ENCODE measurements around the gene RPL32. TPM values are rescaled to one million over a fixed set of nuclear protein-coding genes. Genes with fewer than 3 reads are reported as not detected.
A peak's percentile ranks its signal among the peaks of the same experiment; 100 is the strongest.

The RPL32 gene
- total RNA-seq, 1 experiment from 2014 or later = 1,643 TPM

- POLR2A ChIA-PET = interaction anchor here (0.5 to 0.6 kb wide), 2 partner anchors 221 to 536 kb away, joined by 3 to 8 read pairs; no protein-coding TSS in a partner anchor
- H3K27ac Mint-ChIP-seq = no peak overlapping the region
Measured at GRCh38 chr3:12799525-12800440, 41.6 kb downstream of the RPL32 start.

GRCh38 chr3:12798559-12799179 is 42.7 kb downstream of the RPL32 start:
- H3K9me3 Mint-ChIP-seq = no peaks in the 10 kb centered on the region
- DNase-seq (ENCODE audit: low spot score) (no peak), ATAC-seq (no peak)
- peak; percentile 45; the same call in 1 of the 2 replicates for TF ChIP-seq ZNF423 (CRISPR knock-in tag; IDR thresholded peaks at IDR 0.05)
- TF ChIP-seq ZNF512 (CRISPR knock-in tag; IDR thresholded peaks at IDR 0.05; ENCODE audit: borderline replicate concordance) = no peak
- no peak for TF ChIP-seq GTF2I (CRISPR knock-in tag; conservative IDR thresholded peaks at IDR 0.05)
- TF ChIP-seq PRRX2 (CRISPR knock-in tag; IDR thresholded peaks at IDR 0.05) = no peak
- peaks cover 20% of the 10 kb centered on the region for H3K4me1 Mint-ChIP-seq
- H3K4me3 Mint-ChIP-seq = no peak overlapping the region
- CTCF ChIA-PET = interaction anchor here (1.3 to 5.8 kb wide), 3 partner anchors 10 to 32 kb away, joined by 4 to 62 read pairs (median 16); no protein-coding TSS in a partner anchor
- H3K27me3 Mint-ChIP-seq (ENCODE audit: low read depth) = no peaks in the 10 kb centered on the region; the same call in 1 of the 2 replicates
- POLR2A ChIA-PET = interaction anchor here (0.6 kb wide), 1 partner anchor 220 kb away, joined by 8 read pairs; no protein-coding TSS in a partner anchor
- H3K27ac Mint-ChIP-seq = no peak overlapping the region
- peaks cover 4% of the 10 kb centered on the region; the same call in 1 of the 2 replicates for H3K36me3 Mint-ChIP-seq

More at GRCh38 chr3:12799525-12800440, 41.6 kb downstream of the RPL32 start:
- ATAC-seq (no peak), DNase-seq (ENCODE audit: low spot score) (no peak)
- H3K9me3 Mint-ChIP-seq = no peaks in the 10 kb centered on the region
- no peak for TF ChIP-seq RELA (CRISPR knock-in tag; IDR thresholded peaks at IDR 0.05; ENCODE audit: borderline replicate concordance)
- TF ChIP-seq TEAD4 (CRISPR knock-in tag; IDR thresholded peaks at IDR 0.05) = no peak
- H3K4me1 Mint-ChIP-seq = peaks cover 16% of the 10 kb centered on the region
- CTCF ChIA-PET = interaction anchor here (3.5 to 5.8 kb wide), 2 partner anchors 9 to 12 kb away, joined by 16 to 62 read pairs; no protein-coding TSS in a partner anchor
- no peaks in the 10 kb centered on the region; the same call in 1 of the 2 replicates for H3K27me3 Mint-ChIP-seq (ENCODE audit: low read depth)
- H3K4me3 Mint-ChIP-seq = no peak overlapping the region
- peaks cover 13% of the 10 kb centered on the region; the same call in 1 of the 2 replicates for H3K36me3 Mint-ChIP-seq

- ATAC-seq = no peak
- TF ChIP-seq TEAD1 (CRISPR knock-in tag; IDR thresholded peaks at IDR 0.05) (no peak), ZNF416 (CRISPR knock-in tag; IDR thresholded peaks at IDR 0.05) (no peak), CREM (CRISPR knock-in tag; IDR thresholded peaks at IDR 0.05) (no peak), NFE2L1 (CRISPR knock-in tag; IDR thresholded peaks at IDR 0.05) (no peak), RELA (CRISPR knock-in tag; IDR thresholded peaks at IDR 0.05; ENCODE audit: borderline replicate concordance) (no peak)
- CTCF ChIA-PET = interaction anchor here (1.0 to 5.8 kb wide), 3 partner anchors 11 to 32 kb away, joined by 4 to 62 read pairs (median 6); no protein-coding TSS in a partner anchor
- Mint-ChIP-seq H3K4me3 (peak overlapping the region; percentile 83), H3K27me3 (ENCODE audit: low read depth) (no peaks in the 10 kb centered on the region; the same call in 1 of the 2 replicates), H3K27ac (no peak overlapping the region), H3K9me3 (no peaks in the 10 kb centered on the region), H3K36me3 (no peaks in the 10 kb centered on the region), H3K4me1 (peaks cover 20% of the 10 kb centered on the region)
- POLR2A ChIA-PET = interaction anchor here (0.6 kb wide), 2 partner anchors 9 to 80 kb away, joined by 3 to 4 read pairs; no protein-coding TSS in a partner anchor
- DNase-seq (ENCODE audit: low spot score) = no peak
Measured at GRCh38 chr3:12797892-12798558, 43.3 kb downstream of the RPL32 start.

GRCh38 chr3:12797124-12797891 is 44.1 kb downstream of the RPL32 start:
- DNase-seq (ENCODE audit: low spot score) = peak; percentile 30
- Mint-ChIP-seq H3K4me1 (peaks cover 20% of the 10 kb centered on the region), H3K27me3 (ENCODE audit: low read depth) (no peaks in the 10 kb centered on the region; the same call in 1 of the 2 replicates), H3K9me3 (no peaks in the 10 kb centered on the region), H3K4me3 (peak overlapping the region; percentile 83), H3K36me3 (no peaks in the 10 kb centered on the region), H3K27ac (no peak overlapping the region)
- ChIA-PET CTCF (interaction anchor here (0.6 to 5.8 kb wide), 12 partner anchors 10 to 115 kb away, joined by 3 to 62 read pairs (median 4); no protein-coding TSS in a partner anchor), POLR2A (interaction anchor here (0.6 to 1.5 kb wide), 4 partner anchors 10 to 128 kb away, joined by 3 to 4 read pairs (median 3); no protein-coding TSS in a partner anchor)
- TF ChIP-seq SP1 (CRISPR knock-in tag; conservative IDR thresholded peaks at IDR 0.05) (no peak), PRDM15 (CRISPR knock-in tag; IDR thresholded peaks at IDR 0.05) (no peak), ZNF219 (CRISPR knock-in tag; IDR thresholded peaks at IDR 0.05; ENCODE audit: borderline replicate concordance) (no peak), NFYB (CRISPR knock-in tag; conservative IDR thresholded peaks at IDR 0.05; ENCODE audit: low read depth) (no peak)
- ATAC-seq = peak; percentile 25
